HCT116 (cell line): ENCODE measurements around the gene PARVB. TPM values are rescaled to one million over a fixed set of nuclear protein-coding genes. Genes with fewer than 3 reads are reported as not detected.

ENCODE experiments used
- ATAC-seq: fragments of 200-7000 bp; cut with Tn5 transposase; 2 replicates; pipeline ENCODE4 v1.9.1; 2020; ENCODE audit warnings: mild to moderate bottlenecking, moderate library complexity
- BruUV-seq: library from RNA; stranded (reverse); fragments of 400-500 nt; replicated peaks from 2 replicates; lab custom pipeline; 2021; lab: Mats Ljungman, UMichigan
- CTCF ChIA-PET: fragments of 300-600 bp; sonication (Branson Sonifier 250); formaldehyde crosslinking; loops from one replicate; lab custom pipeline; 2021; ENCODE audit warnings: antibody characterized with exemption; lab: Charles Lee
- POLR2A ChIA-PET: fragments of 300-600, 350-600 bp; sonication (Branson Sonifier 250); formaldehyde crosslinking; loops from one replicate; lab custom pipeline; 2021; ENCODE audit warnings: antibody characterized with exemption; lab: Charles Lee
- RAD21 ChIA-PET, 2 experiments: fragments of 300-600 bp; sonication (Branson Sonifier 250); formaldehyde crosslinking; loops; one replicate each; lab custom pipeline; 2023; ENCODE audit warnings: low total read pairs in 2 of 2; ENCODE audit not compliant: uncharacterized antibody in 2 of 2, unreplicated experiment in 2 of 2, low non-redundant PET in 1 of 2; lab: Charles Lee
- DNase-seq: peaks from one replicate; pipeline ENCODE4 v3.0.0-alpha.2; 2010; ENCODE audit warnings: low read depth, low spot score
- H2AFZ ChIP-seq: fragments of 200-600 bp; shearing (Covaris generic), sonication (generic); 2 replicates; pipeline ENCODE4 v1.6.1; 2017; ENCODE audit warnings: low read depth, mixed run types, mixed read lengths, antibody characterized with exemption, low read length; ENCODE audit not compliant: poor library complexity, severe bottlenecking
- H3K27ac ChIP-seq: 2 replicates; pipeline ENCODE4 v1.5.1; 2012; ENCODE audit warnings: low read depth, low read length
- H3K27me3 ChIP-seq: fragments of 200-600 bp; sonication (generic); 2 replicates; pipeline ENCODE4 v1.6.1; 2016; ENCODE audit warnings: mixed run types, low read length, mixed read lengths; ENCODE audit not compliant: insufficient read depth
- H3K36me3 ChIP-seq, 2 experiments: fragments of 200-500 bp in 1 of 2; fragments of 200-600 bp in 1 of 2; sonication (Bioruptor generic) in 1 of 2; sonication (generic) in 1 of 2; 2 replicates each; pipeline versions ENCODE4 v1.5.1 to v1.6.1; 2014 to 2016; ENCODE audit warnings: low read length in 2 of 2, inconsistent platforms in 1 of 2, mixed read lengths in 1 of 2, mixed run types in 1 of 2; ENCODE audit not compliant: insufficient read depth in 2 of 2, control insufficient read depth in 1 of 2
- H3K4me1 ChIP-seq, 2 experiments: fragments of 200-600 bp in 1 of 2; sonication (generic) in 1 of 2; 2 replicates each; pipeline versions ENCODE4 v1.5.1 to v1.6.1; 2012 to 2017; ENCODE audit warnings: low read length in 2 of 2, inconsistent platforms in 1 of 2, mild to moderate bottlenecking in 1 of 2, mixed read lengths in 1 of 2, mixed run types in 1 of 2, moderate library complexity in 1 of 2; ENCODE audit not compliant: insufficient read depth in 2 of 2, control insufficient read depth in 1 of 2
- H3K4me2 ChIP-seq: fragments of 200-600 bp; sonication (generic); 2 replicates; pipeline ENCODE4 v1.6.1; 2017; ENCODE audit warnings: mixed run types, low read length, mixed read lengths
- H3K4me3 ChIP-seq, 2 experiments: fragments of 200-600 bp in 1 of 2; sonication (generic) in 1 of 2; replicated peaks in 1 of 2; 2 replicates each; pipeline ENCODE4 v1.5.1; 2011 to 2016; ENCODE audit warnings: low read length in 2 of 2, control low read depth in 1 of 2, low read depth in 1 of 2, mild to moderate bottlenecking in 1 of 2, mixed read lengths in 1 of 2, mixed run types in 1 of 2
- H3K79me2 ChIP-seq: fragments of 200-600 bp; sonication (generic); 2 replicates; pipeline ENCODE4 v1.6.1; 2017; ENCODE audit warnings: mild to moderate bottlenecking, mixed run types, low read length, moderate library complexity, mixed read lengths; ENCODE audit not compliant: insufficient read depth
- H3K9ac ChIP-seq: fragments of 200-600 bp; sonication (generic); 2 replicates; pipeline ENCODE4 v1.6.1; 2016; ENCODE audit warnings: low read length, mixed read lengths
- H3K9me2 ChIP-seq: fragments of 200-600 bp; sonication (generic), shearing (Covaris generic); 2 replicates; pipeline ENCODE4 v1.6.1; 2017; ENCODE audit warnings: mixed run types, mild to moderate bottlenecking, moderate library complexity; ENCODE audit not compliant: insufficient read depth
- H3K9me3 ChIP-seq, 2 experiments: fragments of 200-500 bp in 1 of 2; fragments of 200-600 bp in 1 of 2; sonication (Bioruptor generic) in 1 of 2; sonication (generic) in 1 of 2; 2 replicates each; pipeline ENCODE4 v1.6.1; 2014 to 2017; ENCODE audit warnings: low read length in 2 of 2, mixed read lengths in 2 of 2, inconsistent platforms in 1 of 2, low read depth in 1 of 2, mild to moderate bottlenecking in 1 of 2, mixed run types in 1 of 2, moderate library complexity in 1 of 2; ENCODE audit not compliant: control insufficient read depth in 1 of 2, insufficient read depth in 1 of 2
- H4K20me1 ChIP-seq: fragments of 200-600 bp; sonication (generic), shearing (Covaris generic); 2 replicates; pipeline ENCODE4 v1.6.1; 2017; ENCODE audit warnings: mixed run types, mild to moderate bottlenecking, moderate library complexity; ENCODE audit not compliant: insufficient read depth
- ATF3 ChIP-seq: IDR thresholded peaks from 2 replicates; pipeline ENCODE4 v1.6.1; 2012
- CEBPB ChIP-seq: IDR thresholded peaks from 2 replicates; pipeline ENCODE4 v1.6.1; 2012; ENCODE audit warnings: low read depth
- CTCF ChIP-seq, 3 experiments: fragments of 200-600 bp in 1 of 3; sonication (generic) in 1 of 3; IDR thresholded peaks in 2 of 3; conservative IDR thresholded peaks in 1 of 3; 2 replicates each; pipeline ENCODE4 v1.5.1; 2012 to 2017; ENCODE audit warnings: low read depth in 2 of 3, low read length in 2 of 3, antibody characterized with exemption in 1 of 3, borderline replicate concordance in 1 of 3, control low read depth in 1 of 3, mild to moderate bottlenecking in 1 of 3, mixed read lengths in 1 of 3, mixed run types in 1 of 3, moderate library complexity in 1 of 3; ENCODE audit not compliant: insufficient read depth in 1 of 3
- EGR1 ChIP-seq: IDR thresholded peaks from 2 replicates; pipeline ENCODE4 v1.6.1; 2012; ENCODE audit warnings: low read depth
- EZH2 ChIP-seq: fragments of 200-600 bp; sonication (generic); IDR thresholded peaks from 2 replicates; pipeline ENCODE4 v1.6.1; 2017; ENCODE audit warnings: antibody characterized with exemption, mixed run types
- EZH2phosphoT487 ChIP-seq: fragments of 200-600 bp; IDR thresholded peaks from 2 replicates; pipeline ENCODE4 v1.6.1; 2018; ENCODE audit warnings: antibody characterized with exemption, borderline replicate concordance
- JUND ChIP-seq: IDR thresholded peaks from 2 replicates; pipeline ENCODE4 v1.6.1; 2012
- MAX ChIP-seq: IDR thresholded peaks from 2 replicates; pipeline ENCODE4 v1.6.1; 2012
- POLR2A ChIP-seq: IDR thresholded peaks from 2 replicates; pipeline ENCODE4 v1.7.0; 2011; ENCODE audit warnings: borderline replicate concordance; ENCODE audit not compliant: insufficient read depth, insufficient read length; ENCODE audit errors: extremely low read depth
- POLR2AphosphoS5 ChIP-seq: IDR thresholded peaks from 2 replicates; pipeline ENCODE4 v1.6.1; 2011; ENCODE audit warnings: mild to moderate bottlenecking, low read depth, low read length, moderate library complexity
- RAD21 ChIP-seq: IDR thresholded peaks from 2 replicates; pipeline ENCODE4 v1.6.1; 2012; ENCODE audit warnings: low read depth, mild to moderate bottlenecking
- REST ChIP-seq: IDR thresholded peaks from 2 replicates; pipeline ENCODE4 v1.6.1; 2012; ENCODE audit warnings: low read depth
- SIN3A ChIP-seq: IDR thresholded peaks from 2 replicates; pipeline ENCODE4 v1.6.1; 2012; ENCODE audit warnings: low read depth
- SP1 ChIP-seq: IDR thresholded peaks from 2 replicates; pipeline ENCODE4 v1.6.1; 2012; ENCODE audit warnings: low read depth
- TCF7L2 ChIP-seq: IDR thresholded peaks from 2 replicates; pipeline ENCODE4 v1.7.0; 2011; ENCODE audit warnings: borderline replicate concordance, inconsistent platforms; ENCODE audit not compliant: insufficient read depth, insufficient read length; ENCODE audit errors: extremely low read depth
- ZBTB33 ChIP-seq: IDR thresholded peaks from 2 replicates; pipeline ENCODE4 v1.6.1; 2011; ENCODE audit warnings: mild to moderate bottlenecking, low read length, moderate library complexity; ENCODE audit not compliant: insufficient replicate concordance; ENCODE audit errors: extremely low read depth
- ZFX ChIP-seq: fragments of 450-650 bp; IDR thresholded peaks from 2 replicates; pipeline ENCODE4 v1.6.1; 2017
- intact Hi-C: fragments of 100-400 bp; cut with micrococcal nuclease; formaldehyde crosslinking; loops from 2 replicates; pipeline ENCODE4 v1.10.0; 2022
- total RNA-seq: library from RNA; stranded (reverse); gene quantifications from one replicate; pipeline ENCODE4 v1.2.1, GENCODE V29; 2021; ENCODE audit not compliant: unreplicated experiment

PARVB gene
- total RNA-seq, 1 experiment from 2014 or later: 21.4 TPM

GRCh38 chr22:44127356-44127755 lies 103.3 kb downstream of the PARVB start:
- POLR2A ChIA-PET: no interaction called here
- intact Hi-C loops: no loop called here
- RAD21 ChIA-PET: no interaction called here
- no peaks in the 10 kb centered on the region for H3K9me2 ChIP-seq
- H3K9ac ChIP-seq: no peak overlapping the region
- H4K20me1 ChIP-seq: no peaks in the 10 kb centered on the region
- H3K4me2 ChIP-seq: no peak overlapping the region
- no peak for TF ChIP-seq ZFX
- no peak for TF ChIP-seq TCF7L2
- TF ChIP-seq EGR1: no peak
- TF ChIP-seq SIN3A: no peak
- no peak for TF ChIP-seq CTCF (IDR thresholded peaks at IDR 0.05 in 2 of 3, conservative IDR thresholded peaks at IDR 0.05 in 1 of 3; ENCODE audit: borderline replicate concordance in 1 of 3, insufficient read depth in 1 of 3, low read depth in 2 of 3, low read length in 2 of 3)
- TF ChIP-seq ATF3: no peak
- TF ChIP-seq RAD21: no peak
- TF ChIP-seq EZH2: no peak
- TF ChIP-seq REST: no peak
- TF ChIP-seq MAX: no peak
- no peak for TF ChIP-seq POLR2AphosphoS5
- no peak for TF ChIP-seq SP1
- TF ChIP-seq EZH2phosphoT487: no peak
- no peak for TF ChIP-seq JUND
- TF ChIP-seq ZBTB33: no peak
- TF ChIP-seq POLR2A: no peak
- no peak for TF ChIP-seq CEBPB
- no TSS peak for BruUV-seq
- no peak for DNase-seq
- H3K4me3 ChIP-seq: no peak overlapping the region
- no peaks in the 10 kb centered on the region for H3K79me2 ChIP-seq
- no peak overlapping the region for H3K27ac ChIP-seq
- H3K9me3 ChIP-seq: no peaks in the 10 kb centered on the region
- H3K4me1 ChIP-seq: no peaks in the 10 kb centered on the region
- H3K36me3 ChIP-seq: no peaks in the 10 kb centered on the region
- H2AFZ ChIP-seq: no peak overlapping the region
- no peak for ATAC-seq
- CTCF ChIA-PET: no interaction called here
- H3K27me3 ChIP-seq: no peaks in the 10 kb centered on the region
